CD4-positive, alpha-beta T cell (primary cell): ENCODE results near the gene GPX3. TPM values are rescaled to one million over a fixed set of nuclear protein-coding genes. Genes with fewer than 3 reads are reported as not detected.
A peak's percentile ranks its signal among the peaks of the same experiment; 100 is the strongest.

ENCODE experiments used
- ATAC-seq: fragments of 200-7000 bp; cut with Tn5 transposase; one replicate; pipeline ENCODE4 v1.10.0; 2022; ENCODE audit warnings: mild to moderate bottlenecking; ENCODE audit not compliant: poor library complexity
- CTCF ChIA-PET: fragments of 350-600 bp; sonication (Branson Sonifier 250); formaldehyde crosslinking; loops from one replicate; lab custom pipeline; 2021; ENCODE audit warnings: antibody characterized with exemption, inconsistent platforms; lab: Charles Lee
- POLR2A ChIA-PET: fragments of 350-600 bp; sonication (Branson Sonifier 250); formaldehyde crosslinking; loops from one replicate; lab custom pipeline; 2021; ENCODE audit warnings: antibody characterized with exemption, inconsistent platforms; lab: Charles Lee
- DNase-seq, 14 experiments: peaks; one replicate each; pipeline ENCODE4 v3.0.0-alpha.2; 2013 to 2020; ENCODE audit warnings: mixed read lengths in 2 of 14
- H3K27ac ChIP-seq, 2 donors: one replicate each; pipeline versions ENCODE4 v1.5.1 to v1.7.0; 2013; ENCODE audit warnings: low read length in 2 of 2, low read depth in 1 of 2, mild to moderate bottlenecking in 1 of 2
- H3K27me3 ChIP-seq, 2 experiments: 1 replicate in 1 of 2; 2 replicates in 1 of 2; pipeline versions ENCODE4 v1.6.1 to v1.7.0; 2013; ENCODE audit warnings: low read length in 2 of 2, control low read depth in 1 of 2, mild to moderate bottlenecking in 1 of 2, moderate library complexity in 1 of 2; ENCODE audit not compliant: insufficient read depth in 2 of 2, control insufficient read depth in 1 of 2
- H3K36me3 ChIP-seq: one replicate; pipeline ENCODE4 v1.6.1; 2013; ENCODE audit warnings: low read length, control low read depth; ENCODE audit not compliant: insufficient read depth
- H3K4me1 ChIP-seq: one replicate; pipeline ENCODE4 v1.6.1; 2013; ENCODE audit warnings: low read length, control low read depth; ENCODE audit not compliant: insufficient read depth
- H3K4me3 ChIP-seq: one replicate; pipeline ENCODE4 v1.5.1; 2013; ENCODE audit warnings: mild to moderate bottlenecking, low read length, moderate library complexity
- H3K9me3 ChIP-seq, 2 experiments: 1 replicate in 1 of 2; 2 replicates in 1 of 2; pipeline versions ENCODE4 v1.6.1 to v1.7.0; 2013; ENCODE audit warnings: low read length in 2 of 2, mild to moderate bottlenecking in 2 of 2, control low read depth in 1 of 2, moderate library complexity in 1 of 2; ENCODE audit not compliant: control insufficient read depth in 1 of 2, insufficient read depth in 1 of 2
- H3K27ac Mint-ChIP-seq: one replicate; pipeline ENCODE4 v1.8.0; 2020; ENCODE audit warnings: mixed read lengths
- H3K27me3 Mint-ChIP-seq: one replicate; pipeline ENCODE4 v1.8.0; 2021; ENCODE audit warnings: mixed read lengths
- H3K36me3 Mint-ChIP-seq: one replicate; pipeline ENCODE4 v1.8.0; 2021; ENCODE audit warnings: low read depth, mixed read lengths
- H3K4me1 Mint-ChIP-seq: one replicate; pipeline ENCODE4 v1.8.0; 2021; ENCODE audit warnings: low read depth, mixed read lengths
- H3K4me3 Mint-ChIP-seq: one replicate; pipeline ENCODE4 v1.8.0; 2020; ENCODE audit warnings: mild to moderate bottlenecking, mixed read lengths
- H3K9me3 Mint-ChIP-seq: one replicate; pipeline ENCODE4 v1.8.0; 2020; ENCODE audit warnings: mixed read lengths
- intact Hi-C, 2 experiments: fragments of 100-400 bp; cut with DNase I in 1 of 2; cut with micrococcal nuclease in 1 of 2; formaldehyde crosslinking; loops; one replicate each; pipeline versions ENCODE4 v1.15.1 to v1.9.0; 2023 to 2025; cut with DNase I, micrococcal nuclease
- total RNA-seq, 174 experiments: library from RNA in 2 of 174; stranded (reverse) in 2 of 174; gene quantifications; one replicate each; pipeline ENCODE4 v1.2.3 and lab custom pipeline; 2021 to 2026
- TF ChIP-seq, protein P1 (sequence below): fragments of 200-600 bp; IDR thresholded peaks from one replicate; pipeline ENCODE4 v1.8.0; 2022; ENCODE audit warnings: antibody characterized with exemption, mild to moderate bottlenecking

Gene GPX3
- total RNA-seq, 2 experiments from 2014 or later, result 0.58 TPM; not detected in 1

DNA sequence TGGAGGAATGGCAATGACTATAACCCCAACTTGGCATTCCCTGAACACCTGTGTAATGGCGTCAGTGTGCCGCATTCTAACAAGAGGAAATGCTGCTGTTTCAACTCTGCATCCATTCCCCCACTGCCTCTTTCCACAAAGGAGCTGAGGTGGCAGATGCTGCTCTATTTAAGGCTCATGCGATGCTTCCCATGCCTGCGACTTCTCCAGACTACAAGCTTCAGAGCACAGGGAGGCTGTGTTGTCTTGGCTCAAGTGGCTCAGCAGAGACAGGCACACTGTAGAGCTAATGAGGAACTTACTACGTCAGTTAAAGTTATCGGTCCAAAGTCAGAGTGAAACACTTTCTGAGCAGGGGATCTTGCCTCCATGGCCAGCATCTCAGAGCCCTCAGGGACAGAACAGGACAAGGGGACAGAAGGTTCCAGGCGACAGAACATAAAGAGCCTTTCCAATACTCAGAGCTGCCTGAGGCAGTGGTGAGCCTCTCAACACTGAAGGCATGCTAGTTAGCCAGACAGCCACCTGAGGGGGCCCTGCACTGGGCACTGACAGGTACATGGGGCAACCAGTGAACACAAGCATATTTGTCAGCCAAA lies 38.6 kb downstream of the GPX3 start:
- H3K27me3 Mint-ChIP-seq, result no peaks in the 10 kb centered on the region
- H3K9me3 ChIP-seq, result no peaks in the 10 kb centered on the region
- peaks cover 34% of the 10 kb centered on the region for H3K4me1 Mint-ChIP-seq
- CTCF ChIA-PET, result interaction anchor here (0.9 to 1.0 kb wide), 2 partner anchors 11 to 57 kb away, joined by 3 to 6 read pairs; no protein-coding TSS in a partner anchor
- peaks cover 99% of the 10 kb centered on the region for H3K36me3 ChIP-seq
- POLR2A ChIA-PET, result no interaction called here
- peaks cover 96% of the 10 kb centered on the region for H3K36me3 Mint-ChIP-seq
- H3K4me3 Mint-ChIP-seq, result peak overlapping the region; percentile 43
- DNase-seq, result peak in 2 of 14 experiments; percentile 35 to 37
- TF ChIP-seq, protein P1, sequence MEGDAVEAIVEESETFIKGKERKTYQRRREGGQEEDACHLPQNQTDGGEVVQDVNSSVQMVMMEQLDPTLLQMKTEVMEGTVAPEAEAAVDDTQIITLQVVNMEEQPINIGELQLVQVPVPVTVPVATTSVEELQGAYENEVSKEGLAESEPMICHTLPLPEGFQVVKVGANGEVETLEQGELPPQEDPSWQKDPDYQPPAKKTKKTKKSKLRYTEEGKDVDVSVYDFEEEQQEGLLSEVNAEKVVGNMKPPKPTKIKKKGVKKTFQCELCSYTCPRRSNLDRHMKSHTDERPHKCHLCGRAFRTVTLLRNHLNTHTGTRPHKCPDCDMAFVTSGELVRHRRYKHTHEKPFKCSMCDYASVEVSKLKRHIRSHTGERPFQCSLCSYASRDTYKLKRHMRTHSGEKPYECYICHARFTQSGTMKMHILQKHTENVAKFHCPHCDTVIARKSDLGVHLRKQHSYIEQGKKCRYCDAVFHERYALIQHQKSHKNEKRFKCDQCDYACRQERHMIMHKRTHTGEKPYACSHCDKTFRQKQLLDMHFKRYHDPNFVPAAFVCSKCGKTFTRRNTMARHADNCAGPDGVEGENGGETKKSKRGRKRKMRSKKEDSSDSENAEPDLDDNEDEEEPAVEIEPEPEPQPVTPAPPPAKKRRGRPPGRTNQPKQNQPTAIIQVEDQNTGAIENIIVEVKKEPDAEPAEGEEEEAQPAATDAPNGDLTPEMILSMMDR, result no peak
- no peaks in the 10 kb centered on the region for H3K27me3 ChIP-seq
- H3K4me3 ChIP-seq, result no peak overlapping the region
- peaks cover 51% of the 10 kb centered on the region for H3K4me1 ChIP-seq
- peak; percentile 28 for ATAC-seq
- peak overlapping the region; percentile 82 for H3K27ac Mint-ChIP-seq
- intact Hi-C loops, result no loop called here
- H3K9me3 Mint-ChIP-seq, result no peaks in the 10 kb centered on the region
- no peak overlapping the region for H3K27ac ChIP-seq

DNA sequence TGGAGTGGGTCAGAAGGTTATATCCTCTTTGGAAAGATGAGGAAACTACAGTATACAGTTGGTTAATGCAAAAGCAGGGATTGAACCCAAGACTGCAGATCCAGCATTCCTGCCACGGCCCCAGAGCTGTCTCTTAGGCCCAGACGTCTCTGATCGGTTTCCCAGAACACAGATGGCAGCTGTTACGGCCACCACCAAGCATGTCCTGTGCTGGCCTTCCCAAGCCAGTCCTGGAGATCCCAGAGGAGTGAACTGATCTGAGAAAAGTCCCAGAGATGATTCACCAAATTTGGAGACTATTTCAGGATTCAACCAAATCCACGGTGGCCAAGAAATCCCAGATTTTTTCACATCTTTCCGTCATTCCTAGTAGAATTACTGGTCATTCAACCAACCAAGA lies 40.4 kb downstream of the GPX3 start:
- H3K9me3 Mint-ChIP-seq, result no peaks in the 10 kb centered on the region
- DNase-seq (no peak), ATAC-seq (no peak)
- ChIA-PET CTCF (interaction anchor here (1.0 to 1.3 kb wide), 2 partner anchors 55 kb away, joined by 4 to 6 read pairs; no protein-coding TSS in a partner anchor), POLR2A (no interaction called here)
- H3K4me1 Mint-ChIP-seq, result peaks cover 37% of the 10 kb centered on the region
- no peaks in the 10 kb centered on the region for H3K9me3 ChIP-seq
- H3K4me1 ChIP-seq, result peaks cover 59% of the 10 kb centered on the region
- H3K27ac Mint-ChIP-seq, result peak overlapping the region; percentile 82
- no peak overlapping the region for H3K27ac ChIP-seq
- H3K27me3 ChIP-seq, result no peaks in the 10 kb centered on the region
- peaks cover 93% of the 10 kb centered on the region for H3K36me3 Mint-ChIP-seq
- H3K4me3 ChIP-seq, result no peak overlapping the region
- intact Hi-C loops, result no loop called here
- H3K27me3 Mint-ChIP-seq, result no peaks in the 10 kb centered on the region
- no peak overlapping the region for H3K4me3 Mint-ChIP-seq
- TF ChIP-seq, protein P1, result no peak
- H3K36me3 ChIP-seq, result peaks cover 94% of the 10 kb centered on the region

DNA sequence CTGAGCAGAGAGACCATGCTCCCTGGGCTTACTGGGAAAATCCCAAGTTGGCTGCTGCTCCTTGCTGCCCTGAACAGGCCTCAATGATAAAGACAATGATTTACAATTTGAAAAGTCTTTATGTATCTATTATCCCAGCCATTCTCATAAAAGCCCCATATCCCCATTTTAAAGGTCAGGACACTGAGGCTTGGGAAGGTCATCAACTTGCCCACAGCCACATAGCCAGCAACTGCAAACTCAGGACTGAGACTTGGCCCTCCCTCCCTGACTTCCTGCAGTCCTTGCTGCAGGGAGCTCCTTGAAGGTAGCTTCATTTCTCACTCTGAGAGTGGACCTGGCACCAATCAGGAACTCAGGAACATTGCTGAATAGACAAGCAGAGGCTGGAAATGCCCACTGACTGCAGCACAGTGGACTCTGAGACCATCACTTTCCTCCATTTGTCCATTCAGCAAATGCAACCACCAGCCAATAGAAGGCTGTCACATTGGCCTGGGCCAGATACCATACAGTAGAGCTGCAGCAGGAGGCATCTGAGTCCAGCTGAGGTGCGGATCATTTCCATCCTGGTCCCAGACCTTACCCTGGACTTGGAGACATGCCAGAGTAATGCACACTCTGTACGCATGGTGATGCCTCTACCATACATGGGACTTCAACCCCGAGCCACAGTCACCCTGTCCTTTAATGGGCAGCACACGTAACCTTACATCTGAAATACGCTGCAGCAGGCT lies 42.2 kb downstream of the GPX3 start:
- peaks cover 70% of the 10 kb centered on the region for H3K4me1 ChIP-seq
- intact Hi-C loops, result no loop called here
- Mint-ChIP-seq H3K9me3 (no peaks in the 10 kb centered on the region), H3K36me3 (peaks cover 90% of the 10 kb centered on the region), H3K4me3 (no peak overlapping the region), H3K27ac (no peak overlapping the region), H3K4me1 (peaks cover 54% of the 10 kb centered on the region), H3K27me3 (no peaks in the 10 kb centered on the region)
- no peak overlapping the region for H3K27ac ChIP-seq
- TF ChIP-seq, protein P1, result no peak
- H3K36me3 ChIP-seq, result peaks cover 93% of the 10 kb centered on the region
- no peaks in the 10 kb centered on the region for H3K27me3 ChIP-seq
- H3K9me3 ChIP-seq, result no peaks in the 10 kb centered on the region
- ATAC-seq (no peak), DNase-seq (no peak)
- no peak overlapping the region for H3K4me3 ChIP-seq
- POLR2A ChIA-PET, result interaction anchor here (1.0 to 1.5 kb wide), 2 partner anchors 19 to 52 kb away, joined by 4 to 6 read pairs; no protein-coding TSS in a partner anchor
- CTCF ChIA-PET, result interaction anchor here (1.0 kb wide), 1 partner anchor 53 kb away, joined by 3 read pairs; no protein-coding TSS in a partner anchor
